PC-9 (cell line): ENCODE measurements around the gene CST5. TPM values are rescaled to one million over a fixed set of nuclear protein-coding genes. Genes with fewer than 3 reads are reported as not detected.
"Not testable (repeated sequence)": the region's sequence is repeated elsewhere in the genome, so short reads cannot be mapped to it uniquely, and the experiment has no call there.

Source experiments
- BruUV-seq: library from RNA; stranded (reverse); fragments of 400-500 nt; replicated peaks from 2 replicates; lab custom pipeline; 2021; lab: Mats Ljungman, UMichigan
- CTCF ChIA-PET: fragments of 300-600 bp; sonication (Branson Sonifier 250); formaldehyde crosslinking; loops from one replicate; lab custom pipeline; 2022; ENCODE audit warnings: antibody characterized with exemption; lab: Charles Lee
- POLR2A ChIA-PET: fragments of 300-600 bp; sonication (Branson Sonifier 250); formaldehyde crosslinking; loops from one replicate; lab custom pipeline; 2022; ENCODE audit warnings: antibody characterized with exemption; ENCODE audit not compliant: unreplicated experiment; lab: Charles Lee
- DNase-seq, 2 experiments: peaks; one replicate each; pipeline versions ENCODE4 v3.0.0 to v3.0.0-alpha.2; 2015 to 2022; ENCODE audit warnings: mixed read lengths in 1 of 2
- H2AFZ ChIP-seq: fragments of 200-600 bp; sonication (generic); 2 replicates; pipeline ENCODE4 v1.8.1; 2017; ENCODE audit warnings: antibody characterized with exemption
- H3F3A ChIP-seq: fragments of 200-600 bp; sonication (generic); 2 replicates; pipeline ENCODE4 v1.8.1; 2017; ENCODE audit warnings: antibody characterized with exemption, mild to moderate bottlenecking, low read depth; ENCODE audit not compliant: insufficient read depth
- H3K27ac ChIP-seq: fragments of 200-600 bp; sonication (generic); 2 replicates; pipeline ENCODE4 v1.6.1; 2016; ENCODE audit warnings: mixed run types
- H3K27me3 ChIP-seq: fragments of 200-600 bp; sonication (generic); 2 replicates; pipeline ENCODE4 v1.6.1; 2016; ENCODE audit warnings: low read depth, mixed run types; ENCODE audit not compliant: insufficient read depth
- H3K36me3 ChIP-seq: fragments of 200-600 bp; sonication (generic); 2 replicates; pipeline ENCODE4 v1.6.1; 2016; ENCODE audit warnings: low read depth, mixed run types
- H3K4me1 ChIP-seq: fragments of 200-600 bp; sonication (generic); replicated peaks from 2 replicates; pipeline ENCODE4 v1.6.1; 2016; ENCODE audit warnings: mixed run types; ENCODE audit not compliant: insufficient read depth
- H3K4me2 ChIP-seq: fragments of 200-600 bp; sonication (generic); 2 replicates; pipeline ENCODE4 v1.6.1; 2017; ENCODE audit warnings: mixed run types
- H3K4me3 ChIP-seq: fragments of 200-600 bp; sonication (generic); 2 replicates; pipeline ENCODE4 v1.6.1; 2016; ENCODE audit warnings: mixed run types
- H3K79me2 ChIP-seq: fragments of 200-600 bp; sonication (generic); 2 replicates; pipeline ENCODE4 v1.6.1; 2017; ENCODE audit warnings: low read depth, mixed run types
- H3K9me2 ChIP-seq: fragments of 200-600 bp; sonication (generic); 2 replicates; pipeline ENCODE4 v1.8.1; 2017; ENCODE audit warnings: mild to moderate bottlenecking; ENCODE audit not compliant: insufficient read depth
- H3K9me3 ChIP-seq: fragments of 200-600 bp; sonication (generic); 2 replicates; pipeline ENCODE4 v1.8.1; 2016; ENCODE audit warnings: low read depth; ENCODE audit not compliant: insufficient read depth
- H4K20me1 ChIP-seq: fragments of 200-600 bp; sonication (generic); 2 replicates; pipeline ENCODE4 v1.8.1; 2017; ENCODE audit not compliant: insufficient read depth
- EZH2 ChIP-seq: fragments of 200-600 bp; sonication (generic); IDR thresholded peaks from 2 replicates; pipeline ENCODE4 v1.8.0; 2017; ENCODE audit warnings: antibody characterized with exemption, low read depth
- intact Hi-C: fragments of 100-400 bp; cut with micrococcal nuclease; formaldehyde crosslinking; loops from one replicate; pipeline ENCODE4 v1.10.0; 2022; ENCODE audit not compliant: unreplicated experiment
- total RNA-seq: library from RNA; stranded (reverse); gene quantifications from 2 replicates; pipeline ENCODE4 v1.2.3, GENCODE V29; 2021
- TF ChIP-seq, protein P1 (sequence below): fragments of 200-600 bp; sonication (generic); conservative IDR thresholded peaks from 2 replicates; pipeline ENCODE4 v1.6.1; 2017; ENCODE audit warnings: mixed run types, antibody characterized with exemption, mild to moderate bottlenecking, moderate library complexity

Gene CST5
- total RNA-seq, 1 experiment from 2014 or later = 2.2 TPM

DNA sequence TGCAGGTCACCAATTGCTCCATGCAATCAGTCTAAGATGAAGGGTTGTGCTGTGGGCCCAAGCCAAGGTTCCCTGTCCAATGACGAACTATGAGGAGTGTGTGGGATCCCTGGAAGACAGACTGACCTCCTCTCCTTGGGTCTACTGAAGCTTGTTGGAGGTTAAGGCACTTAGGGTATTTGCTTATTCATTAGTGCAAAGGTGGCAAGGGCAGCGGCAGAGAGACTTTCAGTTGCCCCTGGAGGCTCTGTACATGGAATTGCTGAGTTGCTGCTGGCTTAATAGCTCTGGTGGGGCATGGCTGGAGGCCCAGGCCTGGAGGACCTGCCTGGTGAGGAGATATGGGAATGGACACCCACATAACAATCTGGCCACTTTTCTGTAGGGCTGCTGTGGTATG is 29.8 kb upstream of the CST5 start:
- TF ChIP-seq, protein P1, sequence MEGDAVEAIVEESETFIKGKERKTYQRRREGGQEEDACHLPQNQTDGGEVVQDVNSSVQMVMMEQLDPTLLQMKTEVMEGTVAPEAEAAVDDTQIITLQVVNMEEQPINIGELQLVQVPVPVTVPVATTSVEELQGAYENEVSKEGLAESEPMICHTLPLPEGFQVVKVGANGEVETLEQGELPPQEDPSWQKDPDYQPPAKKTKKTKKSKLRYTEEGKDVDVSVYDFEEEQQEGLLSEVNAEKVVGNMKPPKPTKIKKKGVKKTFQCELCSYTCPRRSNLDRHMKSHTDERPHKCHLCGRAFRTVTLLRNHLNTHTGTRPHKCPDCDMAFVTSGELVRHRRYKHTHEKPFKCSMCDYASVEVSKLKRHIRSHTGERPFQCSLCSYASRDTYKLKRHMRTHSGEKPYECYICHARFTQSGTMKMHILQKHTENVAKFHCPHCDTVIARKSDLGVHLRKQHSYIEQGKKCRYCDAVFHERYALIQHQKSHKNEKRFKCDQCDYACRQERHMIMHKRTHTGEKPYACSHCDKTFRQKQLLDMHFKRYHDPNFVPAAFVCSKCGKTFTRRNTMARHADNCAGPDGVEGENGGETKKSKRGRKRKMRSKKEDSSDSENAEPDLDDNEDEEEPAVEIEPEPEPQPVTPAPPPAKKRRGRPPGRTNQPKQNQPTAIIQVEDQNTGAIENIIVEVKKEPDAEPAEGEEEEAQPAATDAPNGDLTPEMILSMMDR = no peak
- no peak for TF ChIP-seq EZH2
- H3K27ac ChIP-seq = no peak overlapping the region
- no peak for DNase-seq
- no peaks in the 10 kb centered on the region for H3K36me3 ChIP-seq
- no peaks in the 10 kb centered on the region for H4K20me1 ChIP-seq
- no TSS peak for BruUV-seq
- no peak overlapping the region for H3K4me2 ChIP-seq
- no peaks in the 10 kb centered on the region for H3K27me3 ChIP-seq
- ChIA-PET POLR2A (no interaction called here), CTCF (no interaction called here)
- H3K4me1 ChIP-seq = no peaks in the 10 kb centered on the region
- H3K79me2 ChIP-seq = no peaks in the 10 kb centered on the region
- H3K9me3 ChIP-seq = 0 out of 2 replicates have a peak, but pooled peaks cover 6% of the 10 kb centered on the region
- H3K9me2 ChIP-seq = no peaks in the 10 kb centered on the region
- no peaks in the 10 kb centered on the region for H3F3A ChIP-seq
- intact Hi-C loops = no loop called here
- H3K4me3 ChIP-seq = no peak overlapping the region
- no peak overlapping the region for H2AFZ ChIP-seq

DNA sequence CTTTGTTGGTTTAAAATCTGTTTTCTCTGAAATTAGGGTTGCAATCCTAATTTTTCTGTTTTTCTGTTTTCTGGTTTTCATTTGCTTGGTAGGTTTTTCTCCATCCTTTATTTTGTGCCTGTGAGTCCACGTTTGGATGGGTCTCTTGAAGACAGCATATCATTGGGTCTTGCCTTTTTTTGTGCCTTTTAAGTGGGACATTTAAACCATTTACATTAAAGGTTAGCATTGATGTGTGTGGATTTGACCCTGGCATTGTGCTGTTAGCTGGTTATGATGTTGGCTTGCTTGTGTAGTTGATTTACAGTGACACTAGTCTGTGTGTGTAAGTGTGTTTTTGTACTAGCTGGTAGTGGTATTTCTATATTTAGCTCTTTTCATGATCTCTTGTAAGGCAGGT is 28.0 kb upstream of the CST5 start:
- no peak overlapping the region for H3K4me2 ChIP-seq
- H3K27ac ChIP-seq = no peak overlapping the region
- H3F3A ChIP-seq = no peaks in the 10 kb centered on the region
- no peak for DNase-seq
- H3K9me3 ChIP-seq = 0 out of 2 replicates have a peak, but pooled peaks cover 6% of the 10 kb centered on the region
- POLR2A ChIA-PET = no interaction called here
- no peak overlapping the region for H2AFZ ChIP-seq
- no peaks in the 10 kb centered on the region for H3K27me3 ChIP-seq
- no peaks in the 10 kb centered on the region for H3K36me3 ChIP-seq
- CTCF ChIA-PET = no interaction called here
- no peaks in the 10 kb centered on the region for H4K20me1 ChIP-seq
- no peaks in the 10 kb centered on the region for H3K4me1 ChIP-seq
- TF ChIP-seq EZH2 = no peak
- TF ChIP-seq, protein P1 = no peak
- H3K4me3 ChIP-seq = no peak overlapping the region
- no peaks in the 10 kb centered on the region for H3K79me2 ChIP-seq
- H3K9me2 ChIP-seq = no peaks in the 10 kb centered on the region
- BruUV-seq = no TSS peak
- intact Hi-C loops = no loop called here

GRCh38 chr20:23902396-23902795 is 22.8 kb upstream of the CST5 start:
- POLR2A ChIA-PET, CTCF ChIA-PET, H3K79me2 ChIP-seq, H3F3A ChIP-seq, H3K27ac ChIP-seq, H3K4me2 ChIP-seq, H3K9me3 ChIP-seq, H3K36me3 ChIP-seq, H3K4me3 ChIP-seq, intact Hi-C loops, H3K9me2 ChIP-seq, H3K4me1 ChIP-seq, BruUV-seq, H2AFZ ChIP-seq, H4K20me1 ChIP-seq, H3K27me3 ChIP-seq: not testable (repeated sequence)
- peak in 1 of 2 experiments; percentile 29 for DNase-seq

DNA sequence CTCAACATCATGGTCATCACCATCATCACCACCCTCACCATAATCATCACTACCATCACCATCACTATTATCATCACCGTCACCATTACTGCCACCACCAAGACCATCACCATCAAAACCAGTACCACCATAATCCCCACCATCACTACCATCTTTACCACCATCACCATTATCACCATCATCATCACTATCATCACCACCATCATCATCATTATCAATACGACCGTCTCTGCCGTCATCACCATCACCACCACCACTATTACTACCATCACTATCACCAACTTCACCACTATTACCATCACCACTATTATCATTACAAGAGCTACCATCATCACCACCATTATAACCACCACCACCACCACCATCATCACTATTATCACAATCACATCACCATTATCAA is 11.3 kb upstream of the CST5 start:
- H3K4me3 ChIP-seq, H2AFZ ChIP-seq, BruUV-seq, H3K36me3 ChIP-seq, H4K20me1 ChIP-seq, H3K27ac ChIP-seq, H3K4me1 ChIP-seq, H3K4me2 ChIP-seq, H3K9me2 ChIP-seq, H3K27me3 ChIP-seq, H3K9me3 ChIP-seq, H3F3A ChIP-seq, POLR2A ChIA-PET, DNase-seq, H3K79me2 ChIP-seq: not testable (repeated sequence)
- CTCF ChIA-PET = interaction anchor here (0.6 kb wide), 1 partner anchor 797 kb away, joined by 6 read pairs; no protein-coding TSS in a partner anchor
- intact Hi-C loops = loop anchor here (2.0 to 5.0 kb wide), 2 partner anchors 891 to 1028 kb away; no protein-coding TSS in a partner anchor
